HG03342 (cell line): Measurements from ENCODE around the gene AUP1.

Experiments
- ATAC-seq: cut with Tn5 transposase; IDR thresholded peaks from one replicate; pipeline ENCODE4 v1.9.1; 2021; ENCODE audit warnings: mild to moderate bottlenecking, moderate library complexity; ENCODE audit not compliant: unreplicated experiment

The AUP1 gene

GRCh38 chr2:74556831-74557370, 27.4 kb upstream of the AUP1 start:
- ATAC-seq = no peak

- no peak for ATAC-seq
These were observed 26.7 kb upstream of the AUP1 start for GRCh38 chr2:74556159-74556558.

- no peak for ATAC-seq
These were observed 26.2 kb upstream of the AUP1 start for GRCh38 chr2:74555610-74556103.

GRCh38 chr2:74554820-74555531, 25.5 kb upstream of the AUP1 start:
- no peak for ATAC-seq

GRCh38 chr2:74553892-74554819, 24.6 kb upstream of the AUP1 start, which contains the start of the genes DOK1 and LOXL3:
Gene DOK1, plus strand, starts transcription at chr2:74554720. Its CDS starts 35 bp downstream, at chr2:74554755.
Gene LOXL3, minus strand, starts transcription at chr2:74553942. Its CDS starts 1,308 bp downstream, at chr2:74552634.
- ATAC-seq = peak; percentile 43

GRCh38 chr2:74552914-74553811, 23.7 kb upstream of the AUP1 start:
- no peak for ATAC-seq

GRCh38 chr2:74551942-74552913, 22.7 kb upstream of the AUP1 start:
- peak; percentile 25 for ATAC-seq

GRCh38 chr2:74551530-74551929, 22.0 kb upstream of the AUP1 start:
- ATAC-seq = no peak

GRCh38 chr2:74550231-74550630, 20.7 kb upstream of the AUP1 start:
- ATAC-seq = no peak

GRCh38 chr2:74548900-74549826, 19.7 kb upstream of the AUP1 start:
- no peak for ATAC-seq

- ATAC-seq = no peak
These were observed 18.9 kb upstream of the AUP1 start for GRCh38 chr2:74548285-74548899.

- no peak for ATAC-seq
These were observed 16.5 kb upstream of the AUP1 start for GRCh38 chr2:74546004-74546403.

- ATAC-seq = no peak
These were observed 15.1 kb upstream of the AUP1 start for GRCh38 chr2:74544634-74545033.

- ATAC-seq = no peak
These were observed 13.5 kb upstream of the AUP1 start for GRCh38 chr2:74542978-74543377.

- ATAC-seq = no peak
These were observed 10.8 kb upstream of the AUP1 start for GRCh38 chr2:74540291-74540690.

GRCh38 chr2:74538881-74539339, 9.4 kb upstream of the AUP1 start:
- no peak for ATAC-seq

- no peak for ATAC-seq
These were observed 7.6 kb upstream of the AUP1 start for GRCh38 chr2:74537140-74537539.
